PC-9 (cell line): ENCODE results near the gene CDC42BPA. TPM values are rescaled to one million over a fixed set of nuclear protein-coding genes. Genes with fewer than 3 reads are reported as not detected.

Source experiments
- BruUV-seq: library from RNA; stranded (reverse); fragments of 400-500 nt; replicated peaks from 2 replicates; lab custom pipeline; 2021; lab: Mats Ljungman, UMichigan
- CTCF ChIA-PET: fragments of 300-600 bp; sonication (Branson Sonifier 250); formaldehyde crosslinking; loops from one replicate; lab custom pipeline; 2022; ENCODE audit warnings: antibody characterized with exemption; lab: Charles Lee
- POLR2A ChIA-PET: fragments of 300-600 bp; sonication (Branson Sonifier 250); formaldehyde crosslinking; loops from one replicate; lab custom pipeline; 2022; ENCODE audit warnings: antibody characterized with exemption; ENCODE audit not compliant: unreplicated experiment; lab: Charles Lee
- DNase-seq, 2 experiments: peaks; one replicate each; pipeline versions ENCODE4 v3.0.0 to v3.0.0-alpha.2; 2015 to 2022; ENCODE audit warnings: mixed read lengths in 1 of 2
- H2AFZ ChIP-seq: fragments of 200-600 bp; sonication (generic); 2 replicates; pipeline ENCODE4 v1.8.1; 2017; ENCODE audit warnings: antibody characterized with exemption
- H3F3A ChIP-seq: fragments of 200-600 bp; sonication (generic); 2 replicates; pipeline ENCODE4 v1.8.1; 2017; ENCODE audit warnings: antibody characterized with exemption, mild to moderate bottlenecking, low read depth; ENCODE audit not compliant: insufficient read depth
- H3K27ac ChIP-seq: fragments of 200-600 bp; sonication (generic); 2 replicates; pipeline ENCODE4 v1.6.1; 2016; ENCODE audit warnings: mixed run types
- H3K27me3 ChIP-seq: fragments of 200-600 bp; sonication (generic); 2 replicates; pipeline ENCODE4 v1.6.1; 2016; ENCODE audit warnings: low read depth, mixed run types; ENCODE audit not compliant: insufficient read depth
- H3K36me3 ChIP-seq: fragments of 200-600 bp; sonication (generic); 2 replicates; pipeline ENCODE4 v1.6.1; 2016; ENCODE audit warnings: low read depth, mixed run types
- H3K4me1 ChIP-seq: fragments of 200-600 bp; sonication (generic); replicated peaks from 2 replicates; pipeline ENCODE4 v1.6.1; 2016; ENCODE audit warnings: mixed run types; ENCODE audit not compliant: insufficient read depth
- H3K4me2 ChIP-seq: fragments of 200-600 bp; sonication (generic); 2 replicates; pipeline ENCODE4 v1.6.1; 2017; ENCODE audit warnings: mixed run types
- H3K4me3 ChIP-seq: fragments of 200-600 bp; sonication (generic); 2 replicates; pipeline ENCODE4 v1.6.1; 2016; ENCODE audit warnings: mixed run types
- H3K79me2 ChIP-seq: fragments of 200-600 bp; sonication (generic); 2 replicates; pipeline ENCODE4 v1.6.1; 2017; ENCODE audit warnings: low read depth, mixed run types
- H3K9me2 ChIP-seq: fragments of 200-600 bp; sonication (generic); 2 replicates; pipeline ENCODE4 v1.8.1; 2017; ENCODE audit warnings: mild to moderate bottlenecking; ENCODE audit not compliant: insufficient read depth
- H3K9me3 ChIP-seq: fragments of 200-600 bp; sonication (generic); 2 replicates; pipeline ENCODE4 v1.8.1; 2016; ENCODE audit warnings: low read depth; ENCODE audit not compliant: insufficient read depth
- H4K20me1 ChIP-seq: fragments of 200-600 bp; sonication (generic); 2 replicates; pipeline ENCODE4 v1.8.1; 2017; ENCODE audit not compliant: insufficient read depth
- EZH2 ChIP-seq: fragments of 200-600 bp; sonication (generic); IDR thresholded peaks from 2 replicates; pipeline ENCODE4 v1.8.0; 2017; ENCODE audit warnings: antibody characterized with exemption, low read depth
- intact Hi-C: fragments of 100-400 bp; cut with micrococcal nuclease; formaldehyde crosslinking; loops from one replicate; pipeline ENCODE4 v1.10.0; 2022; ENCODE audit not compliant: unreplicated experiment
- total RNA-seq: library from RNA; stranded (reverse); gene quantifications from 2 replicates; pipeline ENCODE4 v1.2.3, GENCODE V29; 2021
- TF ChIP-seq, protein P1 (sequence below): fragments of 200-600 bp; sonication (generic); conservative IDR thresholded peaks from 2 replicates; pipeline ENCODE4 v1.6.1; 2017; ENCODE audit warnings: mixed run types, antibody characterized with exemption, mild to moderate bottlenecking, moderate library complexity

CDC42BPA gene
- total RNA-seq, 1 experiment from 2014 or later = 47.5 TPM

DNA sequence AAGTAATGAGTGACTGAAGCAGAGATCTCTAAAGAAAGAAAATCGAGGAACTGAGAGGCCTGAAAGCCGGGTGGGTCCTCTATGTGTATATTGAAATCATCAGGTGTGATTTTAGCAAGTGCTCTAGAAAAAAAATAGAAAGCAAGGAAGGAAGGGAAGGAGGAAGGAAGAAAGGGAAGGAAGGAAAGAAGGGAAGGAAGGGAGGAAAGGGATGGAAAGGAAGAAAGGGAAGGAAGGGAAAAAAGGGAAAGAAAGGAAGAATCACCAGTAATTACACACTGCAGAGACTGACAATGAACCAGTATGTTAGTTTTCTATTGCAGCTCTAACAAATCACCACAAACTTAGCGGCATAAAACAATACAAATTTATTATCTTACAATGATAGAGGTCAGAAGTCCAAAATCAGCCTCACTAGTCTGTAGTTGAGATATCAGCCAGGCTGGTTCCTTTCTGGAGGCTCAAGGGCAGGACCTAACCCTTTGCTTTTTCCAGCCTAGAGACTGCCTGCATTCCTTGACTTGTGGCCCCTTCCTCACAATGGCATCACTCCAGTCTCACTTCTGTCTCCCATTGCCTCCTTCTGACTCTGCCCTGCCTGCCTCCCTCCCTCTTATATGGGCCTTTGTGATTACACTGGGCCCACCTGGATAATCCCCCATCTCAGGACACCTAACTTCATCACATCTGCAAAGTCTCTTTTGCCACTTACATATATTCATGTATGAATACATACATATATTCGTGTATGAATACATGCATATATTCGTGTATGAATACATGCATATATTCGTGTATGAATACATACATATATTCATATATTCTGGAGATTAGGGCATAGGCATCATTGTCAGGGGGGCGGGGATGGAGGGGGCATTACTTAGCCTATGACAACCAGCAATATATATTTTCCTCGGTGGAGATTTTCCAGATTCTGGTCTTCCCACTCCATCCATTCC lies 47.5 kb upstream of the CDC42BPA start:
- ChIA-PET CTCF (no interaction called here), POLR2A (no interaction called here)
- no TSS peak for BruUV-seq
- Histone ChIP-seq H3F3A (no peaks in the 10 kb centered on the region), H3K9me3 (no peaks in the 10 kb centered on the region), H3K4me1 (peaks cover 1% of the 10 kb centered on the region), H3K36me3 (no peaks in the 10 kb centered on the region), H3K79me2 (no peaks in the 10 kb centered on the region), H3K4me2 (no peak overlapping the region), H2AFZ (no peak overlapping the region), H4K20me1 (no peaks in the 10 kb centered on the region), H3K4me3 (no peak overlapping the region), H3K27ac (no peak overlapping the region), H3K27me3 (no peaks in the 10 kb centered on the region), H3K9me2 (no peaks in the 10 kb centered on the region)
- intact Hi-C loops = no loop called here
- no peak for DNase-seq
- TF ChIP-seq EZH2 = no peak
- TF ChIP-seq, protein P1, sequence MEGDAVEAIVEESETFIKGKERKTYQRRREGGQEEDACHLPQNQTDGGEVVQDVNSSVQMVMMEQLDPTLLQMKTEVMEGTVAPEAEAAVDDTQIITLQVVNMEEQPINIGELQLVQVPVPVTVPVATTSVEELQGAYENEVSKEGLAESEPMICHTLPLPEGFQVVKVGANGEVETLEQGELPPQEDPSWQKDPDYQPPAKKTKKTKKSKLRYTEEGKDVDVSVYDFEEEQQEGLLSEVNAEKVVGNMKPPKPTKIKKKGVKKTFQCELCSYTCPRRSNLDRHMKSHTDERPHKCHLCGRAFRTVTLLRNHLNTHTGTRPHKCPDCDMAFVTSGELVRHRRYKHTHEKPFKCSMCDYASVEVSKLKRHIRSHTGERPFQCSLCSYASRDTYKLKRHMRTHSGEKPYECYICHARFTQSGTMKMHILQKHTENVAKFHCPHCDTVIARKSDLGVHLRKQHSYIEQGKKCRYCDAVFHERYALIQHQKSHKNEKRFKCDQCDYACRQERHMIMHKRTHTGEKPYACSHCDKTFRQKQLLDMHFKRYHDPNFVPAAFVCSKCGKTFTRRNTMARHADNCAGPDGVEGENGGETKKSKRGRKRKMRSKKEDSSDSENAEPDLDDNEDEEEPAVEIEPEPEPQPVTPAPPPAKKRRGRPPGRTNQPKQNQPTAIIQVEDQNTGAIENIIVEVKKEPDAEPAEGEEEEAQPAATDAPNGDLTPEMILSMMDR = no peak

DNA sequence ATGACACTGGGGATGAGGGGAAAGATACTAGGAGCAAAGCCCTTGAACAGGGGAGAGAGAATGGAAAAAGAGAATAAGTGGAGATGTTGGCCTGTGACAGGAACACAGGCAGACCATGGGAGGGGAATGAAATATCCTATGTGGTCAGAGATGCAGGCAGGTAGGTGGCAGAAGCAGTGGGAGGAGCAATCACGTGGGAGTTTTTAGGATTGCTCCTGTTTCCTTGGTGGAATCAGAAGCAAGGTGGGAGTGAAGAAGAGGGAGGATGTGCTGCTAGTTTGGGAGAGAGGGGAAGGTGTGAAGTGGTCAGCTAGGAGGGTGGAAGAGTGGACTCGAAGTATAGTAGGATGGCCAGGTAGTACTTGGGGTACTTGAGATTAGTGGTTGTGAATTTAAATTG lies 46.4 kb upstream of the CDC42BPA start:
- no peaks in the 10 kb centered on the region for H3K27me3 ChIP-seq
- H3K36me3 ChIP-seq = no peaks in the 10 kb centered on the region
- H3K9me3 ChIP-seq = no peaks in the 10 kb centered on the region
- BruUV-seq = no TSS peak
- H3K4me2 ChIP-seq = no peak overlapping the region
- H4K20me1 ChIP-seq = no peaks in the 10 kb centered on the region
- no peaks in the 10 kb centered on the region for H3K9me2 ChIP-seq
- no peak overlapping the region for H3K4me3 ChIP-seq
- TF ChIP-seq EZH2 = no peak
- TF ChIP-seq, protein P1 = no peak
- intact Hi-C loops = no loop called here
- no peaks in the 10 kb centered on the region for H3K79me2 ChIP-seq
- ChIA-PET POLR2A (no interaction called here), CTCF (no interaction called here)
- no peak for DNase-seq
- H3F3A ChIP-seq = no peaks in the 10 kb centered on the region
- H3K27ac ChIP-seq = no peak overlapping the region
- H2AFZ ChIP-seq = no peak overlapping the region
- H3K4me1 ChIP-seq = no peaks in the 10 kb centered on the region

DNA sequence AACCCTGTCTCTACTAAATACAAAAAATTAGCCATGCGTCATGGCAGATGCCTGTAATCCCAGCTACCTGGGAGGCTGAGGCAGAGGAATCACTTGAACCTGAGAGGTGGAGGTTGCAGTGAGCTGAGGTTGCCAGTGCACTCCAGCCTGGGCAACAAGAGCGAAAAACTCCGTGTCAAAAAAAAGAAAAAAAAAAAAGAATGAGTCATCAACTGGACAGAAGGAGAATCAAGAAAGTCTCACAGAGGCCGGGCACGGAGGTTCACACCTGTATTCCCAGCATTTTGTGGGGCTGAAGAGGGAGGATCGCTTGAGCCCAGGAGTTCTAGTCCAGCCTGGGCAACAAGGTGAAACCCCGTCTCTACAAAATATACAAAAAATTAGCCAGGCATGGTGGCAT lies 45.5 kb upstream of the CDC42BPA start:
- intact Hi-C loops = no loop called here
- no peak overlapping the region for H3K4me3 ChIP-seq

More for the DNA sequence above, 45.5 kb upstream of the CDC42BPA start:
- Histone ChIP-seq H3K27me3 (no peaks in the 10 kb centered on the region), H3K9me2 (no peaks in the 10 kb centered on the region), H2AFZ (no peak overlapping the region), H3K79me2 (no peaks in the 10 kb centered on the region), H3K36me3 (no peaks in the 10 kb centered on the region), H3K4me1 (peaks cover 2% of the 10 kb centered on the region; the same call in 1 of the 2 replicates), H3F3A (peaks cover 1% of the 10 kb centered on the region; the same call in 1 of the 2 replicates), H3K27ac (no peak overlapping the region), H4K20me1 (no peaks in the 10 kb centered on the region), H3K9me3 (no peaks in the 10 kb centered on the region), H3K4me2 (no peak overlapping the region)
- DNase-seq = no peak
- no TSS peak for BruUV-seq
- TF ChIP-seq, protein P1 = no peak
- no peak for TF ChIP-seq EZH2
- ChIA-PET POLR2A (no interaction called here), CTCF (no interaction called here)
